ENCODE measurements around the gene MTUS2.

Gene MTUS2

GRCh38 chr13:29538652-29539040, 718.5 kb downstream of the MTUS2 start:
- no peak for FAIRE-seq
- no peak for DNase-seq (ENCODE audit: low spot score)

- FAIRE-seq: no peak
- no peak for DNase-seq (ENCODE audit: low spot score)
Observed at GRCh38 chr13:29539856-29540255, 719.7 kb downstream of the MTUS2 start.

DNA sequence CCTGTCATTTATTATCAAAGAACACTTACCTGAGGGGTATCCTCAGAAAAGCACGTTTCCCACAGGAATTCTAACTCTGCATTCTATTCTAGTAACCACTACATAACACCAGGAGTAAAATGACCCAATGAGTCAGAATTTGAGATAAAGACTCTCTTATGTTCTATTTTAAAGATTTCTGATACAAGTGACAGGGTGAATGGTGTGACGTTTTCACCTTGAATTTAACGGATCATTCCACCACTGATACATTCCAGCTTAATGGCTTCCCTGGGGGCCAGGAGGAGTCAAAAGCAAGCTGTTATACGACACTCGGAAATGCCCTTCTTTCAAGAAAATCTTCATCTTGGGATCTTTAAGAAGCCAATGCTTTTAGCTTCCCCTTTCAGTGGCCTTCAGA, 720.2 kb downstream of the MTUS2 start:
- DNase-seq (ENCODE audit: low spot score): no peak
- FAIRE-seq: no peak

DNA sequence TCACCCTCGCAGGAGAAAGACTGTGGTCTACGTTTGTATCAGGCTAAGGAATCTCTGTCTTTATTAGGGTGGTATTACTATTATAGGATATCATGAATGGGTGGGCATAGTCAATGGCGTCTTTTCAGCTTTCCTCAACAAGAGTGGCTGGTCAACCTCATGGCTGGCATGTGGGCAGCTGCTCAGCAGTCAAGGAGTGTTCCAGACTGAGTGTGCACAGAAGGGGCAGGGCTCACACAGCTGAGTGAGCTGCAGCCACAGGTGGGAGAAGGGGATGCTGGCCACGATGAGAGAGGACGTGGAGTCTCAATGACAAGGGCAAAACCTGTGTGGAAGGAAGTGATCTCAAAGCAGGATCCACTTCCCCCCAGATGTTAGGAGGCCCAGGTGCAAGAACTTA, 720.7 kb downstream of the MTUS2 start:
- DNase-seq (ENCODE audit: low spot score) (no peak), FAIRE-seq (no peak)

DNA sequence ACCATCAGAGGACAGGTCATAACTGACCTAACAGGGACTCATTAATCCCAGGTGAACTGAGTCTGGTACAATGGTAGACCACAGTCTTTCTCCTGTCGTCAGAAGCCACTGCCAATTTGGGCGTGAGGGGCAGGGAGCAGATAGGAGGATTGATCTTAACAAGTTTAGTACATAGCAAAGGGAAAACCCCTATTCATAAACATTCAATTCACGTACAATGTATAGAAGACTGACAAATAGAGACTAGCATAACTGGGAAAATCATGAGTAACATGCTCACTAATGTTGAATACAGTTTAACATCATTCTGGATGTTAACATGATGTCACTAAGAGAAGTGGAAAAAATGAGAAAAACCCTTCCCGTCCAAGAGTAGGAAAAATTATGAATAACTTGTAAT, 721.3 kb downstream of the MTUS2 start:
- no peak for FAIRE-seq
- DNase-seq (ENCODE audit: low spot score): no peak

- no peak for FAIRE-seq
- DNase-seq (ENCODE audit: low spot score): no peak
Observed at GRCh38 chr13:29542381-29542780, 722.2 kb downstream of the MTUS2 start.

DNA sequence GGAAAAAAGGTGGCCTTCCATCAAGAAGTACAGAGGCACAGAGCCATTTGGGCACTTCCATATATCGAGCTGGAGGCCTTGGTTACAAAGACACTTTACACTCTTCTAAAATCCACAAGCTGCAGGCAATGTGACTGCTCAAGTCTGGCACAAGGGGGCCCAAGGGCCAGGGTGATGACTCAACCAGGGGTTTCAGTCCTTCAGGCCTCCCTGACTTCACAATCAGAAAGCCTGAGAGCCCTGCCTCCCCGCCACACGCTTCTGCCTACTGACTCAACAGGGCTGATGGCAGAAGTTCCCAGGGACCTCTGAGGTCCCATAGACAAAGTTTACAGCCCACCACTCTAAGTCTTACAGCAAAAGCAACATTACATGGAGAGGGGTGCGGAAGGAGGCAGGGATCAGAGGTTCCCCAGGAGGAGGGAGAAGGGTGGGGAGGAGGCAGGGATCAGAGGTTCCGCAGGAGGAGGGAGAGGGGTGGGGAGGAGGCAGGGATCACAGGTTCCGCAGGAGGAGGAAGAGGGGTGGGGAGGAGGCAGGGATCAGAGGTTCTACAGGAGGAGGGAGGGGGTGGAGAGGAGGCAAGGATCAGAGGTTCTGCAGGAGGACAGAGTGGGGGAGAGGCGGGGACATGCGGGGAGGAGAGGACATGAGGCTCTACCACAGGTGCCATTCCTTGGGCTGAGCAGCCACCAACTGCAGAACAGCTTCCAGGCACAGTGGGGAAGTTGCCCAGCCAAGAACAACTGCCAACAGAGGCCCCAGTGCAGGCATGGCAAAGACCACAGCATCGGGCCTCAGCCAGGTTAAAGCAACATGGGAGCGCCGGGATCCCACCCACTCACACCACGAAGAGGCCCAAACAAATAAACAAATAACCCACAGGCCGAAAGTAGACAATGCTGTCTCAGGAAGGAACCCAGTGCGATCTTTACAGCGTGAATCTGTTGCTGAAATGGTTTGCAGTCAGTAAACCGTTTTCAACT, 723.4 kb downstream of the MTUS2 start:
- DNase-seq (ENCODE audit: low spot score): peak; percentile 14
- no peak for FAIRE-seq

GRCh38 chr13:29545988-29546387, 725.8 kb downstream of the MTUS2 start:
- FAIRE-seq (no peak), DNase-seq (ENCODE audit: low spot score) (no peak)

DNA sequence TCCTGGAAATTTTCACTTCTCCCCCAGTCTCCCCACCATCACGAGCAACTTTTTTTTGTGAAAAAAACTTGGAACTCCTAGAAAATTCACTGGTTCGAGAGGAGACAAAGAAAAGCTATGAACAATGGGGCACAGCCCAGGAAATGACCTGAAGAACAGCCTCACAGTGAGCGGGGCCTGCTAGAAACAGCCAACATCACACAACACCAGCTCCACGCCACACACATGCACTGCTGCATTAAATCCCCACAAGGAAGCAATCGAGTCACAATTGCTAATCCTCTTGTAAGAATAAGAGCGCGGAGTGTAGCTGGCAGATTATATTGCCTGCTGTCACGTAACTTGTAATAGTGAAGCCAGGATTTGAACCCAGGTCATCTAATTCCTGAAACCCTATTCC, 726.5 kb downstream of the MTUS2 start:
- no peak for FAIRE-seq
- DNase-seq (ENCODE audit: low spot score): no peak

DNA sequence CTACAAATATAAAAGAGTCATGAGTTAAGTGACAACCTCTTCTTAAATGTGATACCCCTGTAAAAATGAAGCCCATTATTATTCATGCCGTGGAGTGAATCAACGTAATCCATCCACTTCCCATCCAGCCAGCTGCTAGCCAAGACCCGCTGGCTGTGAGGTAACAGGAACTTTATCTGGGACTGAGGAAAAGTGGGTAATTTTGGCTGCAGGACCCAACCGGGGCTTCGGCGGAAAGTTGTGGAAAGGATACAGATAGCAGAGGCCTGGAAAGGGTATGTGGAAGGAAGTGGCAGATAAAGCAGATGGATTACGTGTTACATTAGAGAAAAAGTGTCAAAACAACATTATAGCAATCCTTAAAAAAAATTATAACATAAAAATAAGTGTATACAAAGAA, 727.0 kb downstream of the MTUS2 start:
- no peak for DNase-seq (ENCODE audit: low spot score)
- FAIRE-seq: no peak

DNA sequence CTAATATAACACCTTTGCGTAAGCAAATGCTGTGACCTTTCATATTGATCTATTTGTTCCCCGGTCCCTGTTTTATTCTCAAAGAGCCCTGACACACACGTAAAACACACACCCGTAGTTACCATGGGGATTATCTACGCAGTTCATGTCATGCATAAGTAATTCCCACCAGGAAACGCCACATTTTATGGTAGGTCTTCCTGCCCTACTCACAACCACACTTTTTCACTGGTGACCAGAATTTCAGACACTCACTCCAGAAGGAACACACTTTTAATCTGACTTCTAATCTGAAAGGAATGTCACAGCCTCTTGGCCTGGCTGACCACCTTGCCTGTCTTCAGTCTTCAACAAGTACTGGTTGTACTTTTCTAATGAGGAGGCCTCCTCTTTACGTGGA, 728.6 kb downstream of the MTUS2 start:
- no peak for DNase-seq (ENCODE audit: low spot score)

DNA sequence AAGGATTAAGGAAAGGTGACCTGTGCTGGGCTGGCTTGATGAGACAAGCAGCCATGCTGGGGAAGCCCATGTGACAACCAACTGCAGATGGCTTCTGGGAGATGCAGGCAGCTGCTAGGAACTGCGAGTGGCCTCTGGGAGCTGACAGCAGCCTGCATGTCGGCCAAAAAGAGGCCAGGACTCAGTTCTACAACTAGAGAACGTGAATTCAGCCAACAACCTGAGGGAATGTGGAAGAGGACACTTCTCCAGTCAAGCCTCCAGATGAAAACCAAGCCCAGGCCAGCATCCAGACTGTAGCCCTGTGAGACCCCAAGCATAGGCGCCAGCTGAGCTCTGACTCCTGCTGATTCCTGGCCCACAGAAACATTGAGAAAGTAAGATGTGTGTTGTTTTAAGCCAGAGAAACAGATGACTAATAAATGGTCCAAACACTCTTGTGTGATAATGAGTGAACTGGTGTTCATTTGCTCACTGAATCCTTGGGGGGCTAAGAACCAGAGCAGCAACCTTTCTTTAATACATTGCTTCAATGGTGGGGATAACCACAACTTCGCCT, 730.4 kb downstream of the MTUS2 start:
- DNase-seq (ENCODE audit: low spot score) (no peak), FAIRE-seq (no peak)

More for the DNA sequence above, 728.6 kb downstream of the MTUS2 start:
- no peak for FAIRE-seq

DNA sequence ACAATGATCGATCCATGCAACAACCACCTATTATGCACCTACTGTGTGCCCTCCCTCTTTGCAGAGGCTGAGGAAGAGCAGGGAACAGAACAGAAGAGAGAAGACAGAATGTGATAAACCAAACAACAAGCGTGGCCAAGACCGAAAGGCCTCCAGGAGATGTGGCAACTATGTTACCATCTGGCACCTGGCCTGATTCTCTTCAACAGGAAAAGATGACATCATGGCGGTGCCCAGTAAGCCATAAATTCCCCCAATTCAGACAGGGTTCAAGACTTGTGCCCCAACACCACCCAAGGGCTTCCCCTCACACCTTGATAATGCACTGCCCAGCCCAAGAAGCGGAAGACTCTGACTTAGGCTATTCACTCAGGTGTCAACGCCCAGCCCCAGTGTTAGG, 731.1 kb downstream of the MTUS2 start:
- no peak for FAIRE-seq

More for the DNA sequence above, 731.1 kb downstream of the MTUS2 start:
- DNase-seq (ENCODE audit: low spot score): no peak

Data from urothelium cell line (cell line).